Neural crest cell (in vitro differentiated cells): ENCODE results near the gene CFAP52. TPM values are rescaled to one million over a fixed set of nuclear protein-coding genes. Genes with fewer than 3 reads are reported as not detected.

Source experiments
- DNase-seq: peaks from one replicate; pipeline ENCODE4 v3.0.0; 2021; ENCODE audit warnings: low read depth, mixed read lengths, low spot score
- H3K27ac Mint-ChIP-seq: one replicate; pipeline ENCODE4 v1.8.0; 2021; ENCODE audit warnings: mild to moderate bottlenecking, mixed read lengths; ENCODE audit not compliant: unreplicated experiment
- H3K27me3 Mint-ChIP-seq: 2 replicates; pipeline ENCODE4 v1.8.0; 2021; ENCODE audit warnings: low read depth, mild to moderate bottlenecking, mixed read lengths
- H3K36me3 Mint-ChIP-seq: 2 replicates; pipeline ENCODE4 v1.8.0; 2021; ENCODE audit warnings: low read depth, mild to moderate bottlenecking, mixed read lengths
- H3K4me1 Mint-ChIP-seq: 2 replicates; pipeline ENCODE4 v1.8.0; 2021; ENCODE audit warnings: mixed read lengths
- H3K4me3 Mint-ChIP-seq: one replicate; pipeline ENCODE4 v1.8.0; 2021; ENCODE audit warnings: mild to moderate bottlenecking, mixed read lengths
- H3K9me3 Mint-ChIP-seq: 2 replicates; pipeline ENCODE4 v1.8.0; 2021; ENCODE audit warnings: mixed read lengths
- total RNA-seq: library from RNA; stranded (reverse); gene quantifications from 2 replicates; pipeline ENCODE4 v1.2.1, GENCODE V29; 2021
- TF ChIP-seq, protein P1 (sequence below): fragments of 200-600 bp; sonication (generic); conservative IDR thresholded peaks from 2 replicates; pipeline ENCODE4 v1.5.0; 2021; ENCODE audit warnings: antibody characterized with exemption, mild to moderate bottlenecking

CFAP52 gene
- total RNA-seq, 1 donor from 2014 or later = not detected

DNA sequence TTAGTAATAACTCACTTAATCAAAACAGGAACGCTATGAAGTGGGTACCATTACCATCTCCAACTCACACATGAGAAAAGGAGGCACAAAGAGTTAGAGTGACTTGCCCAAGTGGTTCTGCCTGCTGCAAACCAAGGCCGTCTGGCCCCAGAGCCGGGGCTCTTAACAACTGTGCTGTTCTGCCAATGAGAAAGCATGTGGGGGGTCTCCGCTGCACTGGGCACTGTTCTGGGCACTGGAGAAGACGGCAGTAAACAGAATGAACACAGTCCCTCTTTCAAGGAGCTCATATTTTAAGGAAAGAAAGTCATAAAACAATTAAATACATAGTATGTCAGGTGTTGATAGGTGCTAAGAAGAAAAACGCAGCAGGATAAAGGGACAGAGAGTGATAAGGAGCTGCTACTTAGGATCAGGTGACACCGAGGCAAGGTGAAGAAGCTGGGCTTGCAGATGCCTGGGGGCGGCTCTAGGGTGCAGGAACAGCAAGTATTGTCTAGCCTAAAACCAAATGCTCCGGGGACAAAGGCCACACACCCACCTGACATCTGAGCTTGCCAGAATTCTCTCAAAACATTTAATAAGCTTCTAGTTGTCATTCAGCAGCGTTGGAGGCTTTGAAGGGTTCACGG lies 7.4 kb upstream of the CFAP52 start:
- Mint-ChIP-seq H3K36me3 (peaks cover 13% of the 10 kb centered on the region), H3K4me3 (no peak overlapping the region), H3K27me3 (no peaks in the 10 kb centered on the region), H3K9me3 (no peaks in the 10 kb centered on the region), H3K4me1 (no peaks in the 10 kb centered on the region), H3K27ac (no peak overlapping the region)
- TF ChIP-seq, protein P1, sequence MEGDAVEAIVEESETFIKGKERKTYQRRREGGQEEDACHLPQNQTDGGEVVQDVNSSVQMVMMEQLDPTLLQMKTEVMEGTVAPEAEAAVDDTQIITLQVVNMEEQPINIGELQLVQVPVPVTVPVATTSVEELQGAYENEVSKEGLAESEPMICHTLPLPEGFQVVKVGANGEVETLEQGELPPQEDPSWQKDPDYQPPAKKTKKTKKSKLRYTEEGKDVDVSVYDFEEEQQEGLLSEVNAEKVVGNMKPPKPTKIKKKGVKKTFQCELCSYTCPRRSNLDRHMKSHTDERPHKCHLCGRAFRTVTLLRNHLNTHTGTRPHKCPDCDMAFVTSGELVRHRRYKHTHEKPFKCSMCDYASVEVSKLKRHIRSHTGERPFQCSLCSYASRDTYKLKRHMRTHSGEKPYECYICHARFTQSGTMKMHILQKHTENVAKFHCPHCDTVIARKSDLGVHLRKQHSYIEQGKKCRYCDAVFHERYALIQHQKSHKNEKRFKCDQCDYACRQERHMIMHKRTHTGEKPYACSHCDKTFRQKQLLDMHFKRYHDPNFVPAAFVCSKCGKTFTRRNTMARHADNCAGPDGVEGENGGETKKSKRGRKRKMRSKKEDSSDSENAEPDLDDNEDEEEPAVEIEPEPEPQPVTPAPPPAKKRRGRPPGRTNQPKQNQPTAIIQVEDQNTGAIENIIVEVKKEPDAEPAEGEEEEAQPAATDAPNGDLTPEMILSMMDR = no peak
- no peak for DNase-seq

DNA sequence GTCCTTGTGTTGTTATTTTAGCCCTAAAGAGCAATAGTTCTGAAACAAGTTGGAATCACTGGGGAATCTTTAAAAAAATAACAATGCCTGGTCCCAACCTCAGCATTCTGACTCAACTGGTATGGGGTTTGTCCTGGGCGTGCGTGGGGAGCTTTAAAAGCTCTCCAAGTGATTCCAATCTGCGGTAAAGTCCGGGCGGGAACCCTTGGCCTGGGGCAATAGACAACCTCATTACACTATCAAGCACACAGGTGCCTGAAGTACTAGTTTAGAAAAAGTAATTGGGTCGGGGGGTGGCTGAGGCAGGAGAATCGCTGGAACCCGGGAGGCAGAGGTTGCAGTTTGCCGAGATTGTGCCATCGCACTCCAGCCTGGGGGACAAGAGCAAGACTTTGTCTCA lies 5.2 kb upstream of the CFAP52 start:
- peaks cover 2% of the 10 kb centered on the region for H3K27me3 Mint-ChIP-seq
- H3K36me3 Mint-ChIP-seq = peaks cover 5% of the 10 kb centered on the region
- no peak overlapping the region for H3K27ac Mint-ChIP-seq
- peak overlapping the region; percentile 27 for H3K4me3 Mint-ChIP-seq
- H3K4me1 Mint-ChIP-seq = peaks cover 5% of the 10 kb centered on the region
- H3K9me3 Mint-ChIP-seq = no peaks in the 10 kb centered on the region
- TF ChIP-seq, protein P1 = no peak
- DNase-seq = no peak

DNA sequence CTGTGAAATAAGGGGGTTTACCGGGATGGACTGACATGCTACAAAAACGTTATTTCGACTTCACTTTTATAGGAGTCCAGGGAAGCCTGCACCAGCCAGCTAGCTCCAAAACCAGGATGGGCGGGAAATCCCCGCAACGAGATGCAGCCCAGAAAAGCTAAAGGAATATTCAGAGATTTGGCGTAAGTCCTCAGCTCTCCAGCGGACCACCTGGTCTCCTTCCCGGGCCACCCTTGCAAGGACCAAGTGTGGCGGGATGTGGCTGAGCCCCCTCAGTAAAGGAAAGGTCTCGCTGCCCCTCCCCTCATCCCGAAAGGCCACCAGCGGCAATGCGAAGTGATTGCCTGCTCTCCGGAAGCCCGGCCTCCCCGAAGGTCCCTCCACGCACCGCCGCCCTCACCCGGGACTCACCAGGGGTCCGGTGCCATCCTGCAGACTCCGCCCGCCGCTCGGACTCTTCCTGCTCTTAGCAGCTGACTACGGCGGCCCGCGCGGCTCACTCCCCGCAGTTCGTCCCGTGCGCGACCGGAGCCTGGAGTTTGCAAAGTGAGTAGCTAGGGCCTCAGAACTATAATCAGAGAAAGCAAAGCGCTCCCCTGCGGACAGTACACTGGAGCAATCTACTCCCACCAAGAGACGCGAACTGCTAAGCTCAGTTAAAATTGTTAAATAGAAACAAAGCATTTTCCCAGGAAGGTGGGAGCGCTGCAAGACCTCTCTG lies 901 bp upstream of the CFAP52 start, which contains the start of gene STX8:
Gene STX8, minus strand, starts transcription at position 440 of the 721 bp plus-strand sequence. Its CDS starts 12 bp downstream, at position 428.
- peak; percentile 94 for DNase-seq
- TF ChIP-seq, protein P1 = no peak
- peaks cover 2% of the 10 kb centered on the region for H3K27me3 Mint-ChIP-seq
- no peaks in the 10 kb centered on the region for H3K9me3 Mint-ChIP-seq
- no peaks in the 10 kb centered on the region for H3K36me3 Mint-ChIP-seq
- peaks cover 17% of the 10 kb centered on the region for H3K4me1 Mint-ChIP-seq
- H3K27ac Mint-ChIP-seq = no peak within 1 kb of the TSS
- peak within 1 kb of the TSS; percentile 96 for H3K4me3 Mint-ChIP-seq

DNA sequence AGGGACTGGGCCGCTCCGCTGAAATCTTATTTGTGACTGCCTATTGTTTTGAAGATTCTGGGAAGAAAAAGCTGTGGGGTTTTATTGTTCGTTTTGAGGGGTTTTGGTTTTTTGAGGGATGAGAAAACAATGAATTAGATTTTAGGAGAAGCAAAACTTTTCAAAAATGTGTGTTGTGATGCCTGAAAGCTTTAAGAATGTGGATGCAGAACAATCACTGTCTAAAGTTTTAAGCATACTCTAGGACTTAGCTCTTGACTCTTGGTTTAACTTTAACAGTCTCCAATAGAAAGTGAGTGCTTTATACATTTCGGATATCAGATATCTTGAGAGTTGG lies 899 bp downstream of the CFAP52 start:
- Mint-ChIP-seq H3K36me3 (no peaks in the 10 kb centered on the region), H3K9me3 (no peaks in the 10 kb centered on the region), H3K4me3 (peak overlapping the region; percentile 96), H3K27me3 (peaks cover 6% of the 10 kb centered on the region), H3K27ac (no peak overlapping the region), H3K4me1 (peaks cover 17% of the 10 kb centered on the region)
- DNase-seq = no peak
- TF ChIP-seq, protein P1 = no peak

DNA sequence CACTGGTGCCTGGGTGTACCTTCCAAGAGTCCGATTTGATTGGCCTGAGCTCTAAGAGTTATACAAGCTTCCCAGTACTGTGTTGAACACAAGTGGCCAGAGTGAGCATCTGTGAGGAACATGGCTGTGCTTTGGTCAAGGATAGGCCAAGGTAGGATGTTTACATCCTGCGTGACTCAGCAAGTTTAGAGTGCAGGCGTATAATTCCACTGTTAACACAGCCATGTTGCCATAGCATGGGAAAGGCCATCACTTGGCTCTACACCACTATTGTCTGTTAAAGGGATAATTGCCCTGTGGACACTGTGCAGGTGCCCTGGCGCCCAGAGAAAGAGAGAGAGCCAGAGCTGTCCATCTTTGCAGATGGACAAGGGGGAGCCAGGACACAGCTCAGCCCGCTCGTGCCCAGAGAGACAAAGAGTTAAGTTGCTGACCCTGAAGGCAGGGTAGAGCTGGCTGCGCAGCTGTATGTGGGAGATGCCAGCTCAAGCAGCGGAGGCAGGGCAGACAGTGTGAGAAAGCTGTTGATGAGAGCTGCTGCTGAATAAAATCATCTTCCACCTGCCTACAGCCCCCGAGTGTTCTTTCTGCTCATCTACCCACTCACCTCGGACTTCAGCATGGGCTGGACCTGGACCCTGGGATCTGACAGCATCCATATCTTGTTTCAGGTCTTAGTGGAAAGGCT lies 11.7 kb downstream of the CFAP52 start:
- no peak for DNase-seq
- Mint-ChIP-seq H3K27ac (no peak overlapping the region), H3K4me1 (no peaks in the 10 kb centered on the region), H3K4me3 (no peak overlapping the region), H3K36me3 (peaks cover 9% of the 10 kb centered on the region), H3K27me3 (no peaks in the 10 kb centered on the region), H3K9me3 (peaks cover 12% of the 10 kb centered on the region)
- TF ChIP-seq, protein P1 = no peak
